GM19025 (cell line): ENCODE measurements around the gene SMARCC2.
A peak's percentile ranks its signal among the peaks of the same experiment; 100 is the strongest.
"Not testable (repeated sequence)": the region's sequence is repeated elsewhere in the genome, so short reads cannot be mapped to it uniquely, and the experiment has no call there.

Source experiments
- ATAC-seq: cut with Tn5 transposase; IDR thresholded peaks from one replicate; pipeline ENCODE4 v1.9.1; 2021; ENCODE audit warnings: mild to moderate bottlenecking, low read depth, moderate library complexity; ENCODE audit not compliant: unreplicated experiment

SMARCC2 gene

GRCh38 chr12:56126732-56127239 is 62.5 kb downstream of the SMARCC2 start:
- no peak for ATAC-seq

DNA sequence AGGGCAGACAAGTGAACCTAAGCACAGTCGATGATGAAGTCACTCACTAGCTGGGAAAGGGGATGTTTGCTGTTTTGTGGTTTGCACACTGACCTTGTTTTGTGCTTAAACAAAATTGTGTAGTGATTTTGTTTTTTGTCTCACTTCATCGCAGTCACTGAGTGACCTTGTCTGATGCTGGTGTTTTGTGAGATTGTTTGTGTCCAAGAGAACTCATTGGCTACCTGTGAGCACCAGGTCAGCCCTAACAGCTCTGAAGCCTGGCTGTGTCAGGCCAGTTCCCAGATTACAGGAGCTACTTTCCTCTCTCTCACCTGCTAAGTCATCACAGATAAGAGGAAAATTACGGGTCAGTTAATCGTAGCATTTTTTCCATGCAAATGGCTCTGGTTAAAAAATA is 65.2 kb downstream of the SMARCC2 start:
- no peak for ATAC-seq

DNA sequence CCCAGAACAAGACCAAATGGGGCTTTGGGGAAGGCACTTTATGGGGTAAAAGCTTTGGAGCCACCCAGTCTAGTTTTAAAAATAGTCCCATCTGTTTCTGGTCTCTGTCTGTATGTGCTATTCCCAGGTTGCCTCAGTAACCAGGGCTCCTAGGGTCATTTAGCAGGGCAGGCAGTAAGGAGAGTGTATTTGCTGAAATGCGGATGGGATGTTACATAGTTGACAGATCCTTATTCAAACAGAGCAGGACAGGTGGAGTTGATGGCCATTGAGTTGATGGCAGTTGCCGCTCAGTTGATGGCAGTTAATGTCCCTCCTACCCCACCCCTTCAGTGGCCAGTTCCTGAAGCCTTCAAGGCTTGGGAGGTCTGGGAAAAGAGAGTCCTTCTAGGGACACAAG is 66.6 kb downstream of the SMARCC2 start:
- no peak for ATAC-seq

GRCh38 chr12:56121204-56121870 is 67.9 kb downstream of the SMARCC2 start:
- no peak for ATAC-seq

- no peak for ATAC-seq
Measured at GRCh38 chr12:56120158-56120846, 69.0 kb downstream of the SMARCC2 start.

DNA sequence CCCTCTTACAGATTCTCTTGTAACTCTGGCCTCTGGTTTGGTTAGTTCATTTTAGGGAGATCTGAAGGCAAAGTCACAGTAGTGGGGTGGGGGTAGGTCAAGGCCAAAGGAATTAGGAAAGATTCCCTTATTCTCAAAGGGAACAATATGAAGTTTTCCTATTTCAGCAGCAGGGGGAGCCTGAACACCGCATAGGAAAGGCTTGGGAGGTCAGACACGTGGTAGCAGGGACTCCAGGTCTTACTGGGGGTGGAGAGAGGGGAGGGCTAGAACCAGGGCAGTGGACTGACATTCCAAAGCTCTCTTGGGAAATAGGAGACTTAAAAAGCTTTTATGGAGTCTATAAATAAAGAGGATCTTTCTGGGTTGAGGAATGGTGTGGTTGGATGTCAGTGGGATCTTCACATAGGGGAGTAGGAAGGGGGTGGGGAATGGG is 69.9 kb downstream of the SMARCC2 start:
- ATAC-seq, result no peak

GRCh38 chr12:56118688-56119357 is 70.5 kb downstream of the SMARCC2 start:
- no peak for ATAC-seq

GRCh38 chr12:56117778-56118687 is 71.2 kb downstream of the SMARCC2 start, which contains the start of gene ZC3H10:
TSS of gene ZC3H10 (plus strand) at chr12:56118266. CDS start at chr12:56120563, 2,297 bp downstream.
- ATAC-seq, result peak; percentile 78

DNA sequence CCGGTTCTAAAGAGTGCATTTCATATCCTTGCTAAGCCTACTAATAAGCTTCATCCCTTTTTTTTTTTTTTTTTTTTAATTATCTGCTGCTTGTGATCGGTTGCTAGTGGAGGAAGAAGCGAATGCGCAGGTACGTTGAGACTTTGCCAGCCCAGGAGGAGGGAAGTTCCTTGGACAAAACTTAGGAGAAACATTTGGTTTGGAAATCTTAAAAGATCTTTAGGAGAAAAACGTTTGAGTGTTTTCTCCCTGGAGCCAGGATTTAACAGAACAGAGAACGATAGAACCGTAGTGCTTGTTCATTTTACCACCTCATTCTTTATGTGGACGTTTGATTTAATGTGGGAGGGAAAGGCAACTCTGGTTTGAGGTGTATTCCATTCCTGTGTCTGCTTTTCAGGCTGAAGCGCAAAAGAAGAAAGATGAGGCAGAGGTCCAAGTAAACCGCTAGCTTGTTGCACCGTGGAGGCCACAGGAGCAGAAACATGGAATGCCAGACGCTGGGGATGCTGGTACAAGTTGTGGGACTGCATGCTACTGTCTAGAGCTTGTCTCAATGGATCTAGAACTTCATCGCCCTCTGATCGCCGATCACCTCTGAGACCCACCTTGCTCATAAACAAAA is 72.1 kb downstream of the SMARCC2 start:
- not testable (repeated sequence) for ATAC-seq

GRCh38 chr12:56116267-56117081 is 72.8 kb downstream of the SMARCC2 start, which contains the start of gene RPL41:
TSS of gene RPL41 (plus strand) at chr12:56116633.
- ATAC-seq, result peak; percentile 35

DNA sequence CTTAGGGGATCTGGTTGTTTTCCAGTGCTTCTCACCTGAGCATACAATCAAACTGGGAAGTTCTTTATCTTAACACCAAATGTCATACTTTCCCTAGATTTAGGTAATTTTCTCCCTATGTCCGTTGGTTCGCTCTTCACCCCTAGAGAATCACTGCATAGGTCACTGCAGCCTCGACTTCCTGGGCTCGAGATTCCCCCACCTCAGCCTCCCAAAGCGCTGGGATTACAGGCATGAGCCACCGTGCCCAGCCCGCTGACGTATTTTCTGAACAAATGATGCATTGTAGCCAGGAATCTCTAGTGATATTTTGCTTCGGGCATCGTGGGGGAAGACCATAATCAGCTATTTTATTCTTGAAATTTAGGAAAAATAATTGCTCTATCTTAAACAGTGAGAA is 74.0 kb downstream of the SMARCC2 start:
- ATAC-seq, result no peak

GRCh38 chr12:56114084-56114483 is 75.2 kb downstream of the SMARCC2 start:
- ATAC-seq, result no peak
